ENCODE measurements around the gene TELO2. TPM values are rescaled to one million over a fixed set of nuclear protein-coding genes. Genes with fewer than 3 reads are reported as not detected.
"Not testable (repeated sequence)": the region's sequence is repeated elsewhere in the genome, so short reads cannot be mapped to it uniquely, and the experiment has no call there.

The TELO2 gene
- polyA plus RNA-seq, 2 of the 4 experiments (the other 2 are of a cell fraction): 10.6 to 34.8 TPM

DNA sequence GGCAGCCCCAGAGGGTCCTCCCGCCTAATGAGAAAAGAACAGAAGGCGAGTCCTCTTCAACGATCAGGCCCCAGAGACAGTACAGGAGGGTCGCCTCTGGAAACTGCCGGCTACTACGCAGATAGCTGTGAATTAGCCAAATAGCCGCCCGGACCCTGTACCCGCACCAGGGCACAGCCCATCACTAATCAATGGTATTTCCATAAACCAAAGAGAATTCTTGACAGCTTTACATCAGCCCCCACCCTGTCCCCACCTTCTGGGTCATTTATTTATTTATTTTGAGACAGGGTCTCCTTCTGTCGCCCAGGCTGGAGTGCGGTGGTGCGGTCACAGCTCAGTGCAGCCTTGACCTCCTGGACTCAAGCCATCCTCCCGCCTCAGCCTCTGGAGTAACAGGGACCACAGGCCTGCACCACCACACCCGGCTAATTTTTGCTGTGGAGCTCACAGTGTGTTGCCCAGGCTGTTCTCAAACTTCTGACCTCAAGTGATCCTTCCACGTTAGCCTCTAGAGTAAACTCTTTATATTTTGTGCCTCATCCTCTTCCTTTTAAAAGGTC lies 17.5 kb upstream of the TELO2 start:
- Histone ChIP-seq H3K9me3 (no peaks in the 10 kb centered on the region), H3K4me2 (peak overlapping the region; percentile 100), H3K27ac (peak overlapping the region; percentile 97 to 98), H3K4me3 (peak overlapping the region; percentile 99), H3K4me1 (peaks cover 11% of the 10 kb centered on the region)
- FAIRE-seq (no peak), ATAC-seq (no peak), DNase-seq (ENCODE audit: low read depth in 1 of 2, low spot score in 1 of 2) (no peak)
- TF ChIP-seq RNF2 (IDR thresholded peaks at IDR 0.05; ENCODE audit: borderline replicate concordance, low read depth) (0 out of 2 replicates have a peak, but pooled peaks have one; percentile 7), JUN (IDR thresholded peaks at IDR 0.05) (no peak)
- CTCF ChIA-PET: interaction anchor here (0.6 to 0.9 kb wide), 2 partner anchors 17 to 110 kb away, joined by 3 read pairs; partner anchors contain the start of gene TELO2
- WGBS (ENCODE audit: missing lambda C conversion rate): 67% methylated on average over 15 of the region's 15 CpGs
- POLR2A ChIA-PET: interaction anchor here (0.5 to 1.1 kb wide), 2 partner anchors 13 to 95 kb away, joined by 3 read pairs; no protein-coding TSS in a partner anchor

DNA sequence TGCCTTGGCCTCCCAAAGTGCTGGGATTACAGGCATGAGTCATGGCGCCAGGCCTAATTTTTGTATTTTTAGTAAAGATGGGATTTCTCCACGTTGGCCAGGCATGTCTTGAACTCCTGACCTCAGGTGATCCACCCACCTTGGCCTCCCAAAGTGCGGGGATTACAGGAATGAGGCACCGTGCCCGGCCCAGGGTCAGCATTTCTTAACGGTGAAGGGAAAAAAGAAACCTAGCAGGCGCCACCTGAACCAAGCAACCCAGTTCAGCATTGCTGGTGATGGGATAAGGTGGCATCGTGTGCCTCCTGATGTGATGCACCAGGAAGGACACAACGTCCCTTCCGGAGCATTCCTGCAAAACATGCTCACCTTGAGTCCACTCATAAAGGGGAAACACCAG lies 16.1 kb upstream of the TELO2 start:
- ChIA-PET CTCF (interaction anchor here (1.2 kb wide), 1 partner anchor 9 kb away, joined by 3 read pairs; no protein-coding TSS in a partner anchor), POLR2A (interaction anchor here (1.3 kb wide), 1 partner anchor 17 kb away, joined by 3 read pairs; the partner anchor contains the start of gene TELO2)
- TF ChIP-seq EP300 (IDR thresholded peaks at IDR 0.05) (no peak), SMC3 (IDR thresholded peaks at IDR 0.05) (no peak), TP53 (CRISPR knock-in tag; IDR thresholded peaks at IDR 0.05) (no peak), MAZ (IDR thresholded peaks at IDR 0.05; ENCODE audit: borderline replicate concordance, low read depth, low read length) (no peak), POLR2A (IDR thresholded peaks at IDR 0.05; ENCODE audit: low read length) (no peak), HDAC2 (IDR thresholded peaks at IDR 0.05) (no peak), EHF (CRISPR knock-in tag; IDR thresholded peaks at IDR 0.05) (no peak), MAFK (IDR thresholded peaks at IDR 0.05; ENCODE audit: partially characterized antibody) (no peak), KDM5A (IDR thresholded peaks at IDR 0.05) (no peak), EHMT2 (IDR thresholded peaks at IDR 0.05; ENCODE audit: low read depth) (no peak), ZC3H11A (IDR thresholded peaks at IDR 0.05) (no peak)
- TF ChIP-seq, protein P1, sequence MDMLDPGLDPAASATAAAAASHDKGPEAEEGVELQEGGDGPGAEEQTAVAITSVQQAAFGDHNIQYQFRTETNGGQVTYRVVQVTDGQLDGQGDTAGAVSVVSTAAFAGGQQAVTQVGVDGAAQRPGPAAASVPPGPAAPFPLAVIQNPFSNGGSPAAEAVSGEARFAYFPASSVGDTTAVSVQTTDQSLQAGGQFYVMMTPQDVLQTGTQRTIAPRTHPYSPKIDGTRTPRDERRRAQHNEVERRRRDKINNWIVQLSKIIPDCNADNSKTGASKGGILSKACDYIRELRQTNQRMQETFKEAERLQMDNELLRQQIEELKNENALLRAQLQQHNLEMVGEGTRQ (IDR thresholded peaks at IDR 0.05): no peak
- TF ChIP-seq, protein P2, sequence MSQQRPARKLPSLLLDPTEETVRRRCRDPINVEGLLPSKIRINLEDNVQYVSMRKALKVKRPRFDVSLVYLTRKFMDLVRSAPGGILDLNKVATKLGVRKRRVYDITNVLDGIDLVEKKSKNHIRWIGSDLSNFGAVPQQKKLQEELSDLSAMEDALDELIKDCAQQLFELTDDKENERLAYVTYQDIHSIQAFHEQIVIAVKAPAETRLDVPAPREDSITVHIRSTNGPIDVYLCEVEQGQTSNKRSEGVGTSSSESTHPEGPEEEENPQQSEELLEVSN (IDR thresholded peaks at IDR 0.05; ENCODE audit: borderline replicate concordance, low read depth): no peak
- TF ChIP-seq, protein P3, sequence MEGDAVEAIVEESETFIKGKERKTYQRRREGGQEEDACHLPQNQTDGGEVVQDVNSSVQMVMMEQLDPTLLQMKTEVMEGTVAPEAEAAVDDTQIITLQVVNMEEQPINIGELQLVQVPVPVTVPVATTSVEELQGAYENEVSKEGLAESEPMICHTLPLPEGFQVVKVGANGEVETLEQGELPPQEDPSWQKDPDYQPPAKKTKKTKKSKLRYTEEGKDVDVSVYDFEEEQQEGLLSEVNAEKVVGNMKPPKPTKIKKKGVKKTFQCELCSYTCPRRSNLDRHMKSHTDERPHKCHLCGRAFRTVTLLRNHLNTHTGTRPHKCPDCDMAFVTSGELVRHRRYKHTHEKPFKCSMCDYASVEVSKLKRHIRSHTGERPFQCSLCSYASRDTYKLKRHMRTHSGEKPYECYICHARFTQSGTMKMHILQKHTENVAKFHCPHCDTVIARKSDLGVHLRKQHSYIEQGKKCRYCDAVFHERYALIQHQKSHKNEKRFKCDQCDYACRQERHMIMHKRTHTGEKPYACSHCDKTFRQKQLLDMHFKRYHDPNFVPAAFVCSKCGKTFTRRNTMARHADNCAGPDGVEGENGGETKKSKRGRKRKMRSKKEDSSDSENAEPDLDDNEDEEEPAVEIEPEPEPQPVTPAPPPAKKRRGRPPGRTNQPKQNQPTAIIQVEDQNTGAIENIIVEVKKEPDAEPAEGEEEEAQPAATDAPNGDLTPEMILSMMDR (IDR thresholded peaks at IDR 0.05): no peak
- WGBS (ENCODE audit: missing lambda C conversion rate): 85% methylated on average over 10 of the region's 10 CpGs
- Histone ChIP-seq H3K27ac (no peak overlapping the region), H3K4me1 (peaks cover 11% of the 10 kb centered on the region), H3K4me3 (no peak overlapping the region), H3K4me2 (no peak overlapping the region), H3K9me3 (no peaks in the 10 kb centered on the region)
- DNase-seq (ENCODE audit: low read depth in 1 of 2, low spot score in 1 of 2): no peak
- ATAC-seq: no peak
- no peak for FAIRE-seq

DNA sequence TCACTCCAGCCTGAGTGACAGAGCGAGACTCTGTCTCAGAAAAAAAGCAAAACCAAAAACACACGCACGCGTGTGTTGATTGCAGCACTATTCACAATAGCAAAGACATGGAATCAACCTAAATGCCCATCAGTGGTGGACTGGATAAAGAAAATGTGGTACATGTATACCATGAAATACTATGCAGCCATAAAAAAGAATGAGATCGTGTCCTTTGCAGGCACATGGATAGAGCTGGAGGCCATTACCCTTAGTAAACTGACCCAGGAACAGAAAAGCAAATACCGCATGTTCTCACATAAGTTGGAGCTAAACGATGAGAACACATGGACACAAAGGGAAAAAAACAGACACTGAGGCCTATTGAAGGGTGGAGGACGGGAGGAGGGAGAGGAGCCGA lies 14.2 kb upstream of the TELO2 start:
- H3K27ac ChIP-seq; FAIRE-seq; ATAC-seq; H3K9me3 ChIP-seq; POLR2A ChIA-PET; H3K4me1 ChIP-seq; H3K4me2 ChIP-seq; H3K4me3 ChIP-seq; DNase-seq (ENCODE audit: low read depth in 1 of 2, low spot score in 1 of 2): not testable (repeated sequence)
- WGBS (ENCODE audit: missing lambda C conversion rate): 80% methylated on average over 9 of the region's 9 CpGs
- CTCF ChIA-PET: interaction anchor here (1.4 kb wide), 1 partner anchor 227 kb away, joined by 3 read pairs; the partner anchor contains the start of gene MAPK8IP3

All from A549 (cell line).